Stimulated activated CD8-positive, alpha-beta memory T cell treated with anti-CD3 and anti-CD28 coated beads, Interleukin-7, amount 100 ng/mL, for 48 hours (primary cell): ENCODE results near the gene RAP2A.

Source experiments
- DNase-seq, 2 donors: peaks; one replicate each; pipeline ENCODE4 v3.0.0-alpha.2; 2020; ENCODE audit warnings: low read depth in 1 of 2; ENCODE audit errors: extremely low read depth in 1 of 2

Gene RAP2A

GRCh38 chr13:97422118-97423054, 11.6 kb upstream of the RAP2A start:
- no peak for DNase-seq

GRCh38 chr13:97423300-97424045, 10.5 kb upstream of the RAP2A start:
- DNase-seq = no peak

GRCh38 chr13:97425590-97425989, 8.4 kb upstream of the RAP2A start:
- no peak for DNase-seq

- DNase-seq = no peak
Measured at GRCh38 chr13:97426695-97427094, 7.3 kb upstream of the RAP2A start.

GRCh38 chr13:97429681-97430081, 4.3 kb upstream of the RAP2A start:
- DNase-seq = no peak

- no peak for DNase-seq
Measured at GRCh38 chr13:97430296-97430695, 3.7 kb upstream of the RAP2A start.

GRCh38 chr13:97431171-97431764, 2.7 kb upstream of the RAP2A start:
- DNase-seq = no peak

- DNase-seq = no peak
Measured at GRCh38 chr13:97432232-97432916, 1.6 kb upstream of the RAP2A start.

GRCh38 chr13:97432917-97433726, 847 bp upstream of the RAP2A start:
- DNase-seq = peak; percentile 93 to 94

- peak; percentile 13 to 17 for DNase-seq
Measured at GRCh38 chr13:97434397-97435201, 630 bp downstream of the RAP2A start.

GRCh38 chr13:97435323-97435722, 1.4 kb downstream of the RAP2A start:
- DNase-seq = no peak

GRCh38 chr13:97435794-97436193, 1.8 kb downstream of the RAP2A start:
- DNase-seq = no peak

- no peak for DNase-seq
Measured at GRCh38 chr13:97436845-97437244, 2.9 kb downstream of the RAP2A start.

- no peak for DNase-seq
Measured at GRCh38 chr13:97437729-97438128, 3.8 kb downstream of the RAP2A start.

GRCh38 chr13:97438856-97439595, 5.1 kb downstream of the RAP2A start:
- DNase-seq = no peak

GRCh38 chr13:97440598-97441170, 6.7 kb downstream of the RAP2A start:
- no peak for DNase-seq

- DNase-seq = no peak
Measured at GRCh38 chr13:97441368-97441767, 7.4 kb downstream of the RAP2A start.

- no peak for DNase-seq
Measured at GRCh38 chr13:97445522-97446187, 11.7 kb downstream of the RAP2A start.
